G401 (cell line): ENCODE data around the gene RB1. TPM values are rescaled to one million over a fixed set of nuclear protein-coding genes. Genes with fewer than 3 reads are reported as not detected.

Experiments used
- DNase-seq: peaks from one replicate; pipeline ENCODE4 v3.0.0-alpha.2; 2015; ENCODE audit warnings: low spot score
- in situ Hi-C: cut with HindIII; loops from 2 replicates; pipeline ENCODE4 v1.10.0; 2016; ENCODE audit warnings: low sequenced_read_pairs, mixed read lengths
- total RNA-seq: library from RNA; depleted of rRNA; stranded (reverse); fragments of >200 nt; shearing (Covaris generic); gene quantifications from 2 replicates; pipeline ENCODE4 v1.2.3, GENCODE V29; 2014; rRNA removed

Gene RB1
- total RNA-seq = 17.5 and 24.8 TPM in 2 replicates

DNA sequence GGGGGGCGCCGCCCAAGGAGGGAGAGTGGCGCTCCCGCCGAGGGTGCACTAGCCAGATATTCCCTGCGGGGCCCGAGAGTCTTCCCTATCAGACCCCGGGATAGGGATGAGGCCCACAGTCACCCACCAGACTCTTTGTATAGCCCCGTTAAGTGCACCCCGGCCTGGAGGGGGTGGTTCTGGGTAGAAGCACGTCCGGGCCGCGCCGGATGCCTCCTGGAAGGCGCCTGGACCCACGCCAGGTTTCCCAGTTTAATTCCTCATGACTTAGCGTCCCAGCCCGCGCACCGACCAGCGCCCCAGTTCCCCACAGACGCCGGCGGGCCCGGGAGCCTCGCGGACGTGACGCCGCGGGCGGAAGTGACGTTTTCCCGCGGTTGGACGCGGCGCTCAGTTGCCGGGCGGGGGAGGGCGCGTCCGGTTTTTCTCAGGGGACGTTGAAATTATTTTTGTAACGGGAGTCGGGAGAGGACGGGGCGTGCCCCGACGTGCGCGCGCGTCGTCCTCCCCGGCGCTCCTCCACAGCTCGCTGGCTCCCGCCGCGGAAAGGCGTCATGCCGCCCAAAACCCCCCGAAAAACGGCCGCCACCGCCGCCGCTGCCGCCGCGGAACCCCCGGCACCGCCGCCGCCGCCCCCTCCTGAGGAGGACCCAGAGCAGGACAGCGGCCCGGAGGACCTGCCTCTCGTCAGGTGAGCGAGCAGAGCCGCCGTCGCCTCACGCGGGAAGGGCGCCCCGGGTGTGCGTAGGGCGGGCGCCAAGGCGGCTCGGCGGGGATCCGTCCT is at the start of gene RB1:
Gene RB1, plus strand, starts transcription at position 393 of the 784 bp plus-strand sequence. Its CDS starts 162 bp downstream, at position 555.
- DNase-seq = peak; percentile 84
- in situ Hi-C loops = no loop called here

DNA sequence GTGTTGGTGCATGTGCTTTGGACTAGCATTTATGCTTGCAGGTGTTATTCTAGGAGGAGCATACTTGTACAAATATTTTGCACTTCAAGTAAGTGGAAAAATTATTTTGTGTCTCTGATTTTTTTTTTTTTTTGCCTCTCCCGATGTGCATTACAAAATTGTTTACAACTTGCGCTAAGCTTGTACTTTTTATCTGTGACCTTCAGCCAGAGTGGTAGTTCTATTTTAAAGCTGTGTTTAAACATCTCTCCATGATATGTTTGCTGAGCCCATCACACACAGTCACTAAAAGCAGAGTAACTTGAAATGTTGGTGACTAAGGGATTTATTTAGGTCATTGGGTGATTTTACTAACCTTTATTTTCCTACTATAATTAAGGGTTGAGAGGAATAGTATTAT is 49.7 kb upstream of the RB1 start:
- DNase-seq = no peak
- in situ Hi-C loops = no loop called here

DNA sequence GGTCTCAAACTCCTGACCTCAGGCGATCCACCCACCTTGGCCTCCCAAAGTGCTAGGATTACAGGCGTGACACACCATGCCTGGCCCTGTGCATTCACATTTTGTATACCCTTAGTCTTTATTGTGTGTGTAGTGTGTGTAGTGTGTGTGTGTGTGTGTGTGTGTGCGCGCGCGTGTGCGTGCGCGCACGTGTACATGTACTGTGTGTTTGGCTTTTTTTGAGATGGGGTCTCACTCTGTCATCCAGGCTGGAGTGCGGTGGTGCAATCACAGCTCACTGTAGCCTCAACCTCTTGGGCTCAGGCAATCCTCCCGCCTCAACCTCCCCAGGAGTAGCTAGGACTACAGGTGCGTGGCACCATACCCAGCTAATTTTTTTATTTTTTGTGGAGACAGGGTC is 48.5 kb upstream of the RB1 start:
- no peak for DNase-seq
- in situ Hi-C loops = no loop called here

DNA sequence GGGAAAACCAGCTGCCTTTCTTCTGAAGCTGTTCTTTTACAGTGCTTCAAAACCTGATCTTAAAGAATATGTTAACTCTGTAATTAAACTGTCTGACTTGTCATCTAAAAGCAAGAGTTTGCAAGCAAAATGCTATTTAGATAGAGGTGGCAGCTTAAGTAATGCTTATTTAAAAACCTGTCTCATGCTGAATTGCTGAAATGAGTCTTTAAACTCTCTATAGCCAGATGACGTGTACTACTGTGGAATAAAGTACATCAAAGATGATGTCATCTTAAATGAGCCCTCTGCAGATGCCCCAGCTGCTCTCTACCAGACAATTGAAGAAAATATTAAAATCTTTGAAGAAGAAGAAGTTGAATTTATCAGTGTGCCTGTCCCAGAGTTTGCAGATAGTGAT is 47.6 kb upstream of the RB1 start:
- no peak for DNase-seq
- in situ Hi-C loops = no loop called here

DNA sequence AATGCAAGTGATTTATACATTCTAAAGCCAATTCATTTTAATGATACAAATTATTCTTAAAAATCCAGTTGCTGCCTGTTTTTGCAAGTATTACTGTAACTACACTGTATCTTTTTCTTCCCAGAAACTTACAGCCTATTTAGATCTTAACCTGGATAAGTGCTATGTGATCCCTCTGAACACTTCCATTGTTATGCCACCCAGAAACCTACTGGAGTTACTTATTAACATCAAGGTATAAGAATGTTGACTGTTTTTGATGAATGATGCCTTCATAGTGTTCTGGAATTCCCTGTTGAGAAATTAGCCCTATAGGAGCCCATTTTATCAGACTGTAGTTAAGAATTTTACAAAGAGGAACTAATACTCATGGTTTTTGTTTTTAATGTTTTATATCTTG is 45.5 kb upstream of the RB1 start:
- no peak for DNase-seq
- in situ Hi-C loops = no loop called here

DNA sequence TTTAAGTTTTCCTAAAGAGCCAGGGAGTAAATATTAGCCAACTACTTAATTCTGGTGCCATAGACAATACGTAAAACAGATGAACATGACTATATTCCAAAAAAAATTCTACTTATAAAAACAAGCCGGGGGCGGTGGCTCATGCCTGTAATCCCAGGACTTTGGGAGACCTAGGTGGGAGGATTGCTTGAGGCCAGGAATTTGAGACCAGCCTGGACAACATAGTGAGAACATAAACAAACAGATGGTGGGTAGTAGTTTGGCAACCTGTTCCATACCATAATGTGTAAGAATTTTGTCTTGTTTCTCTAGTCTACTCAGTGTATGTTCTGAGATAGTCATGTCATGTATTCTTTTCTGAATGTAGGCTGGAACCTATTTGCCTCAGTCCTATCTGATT is 45.1 kb upstream of the RB1 start:
- no peak for DNase-seq
- in situ Hi-C loops = no loop called here

DNA sequence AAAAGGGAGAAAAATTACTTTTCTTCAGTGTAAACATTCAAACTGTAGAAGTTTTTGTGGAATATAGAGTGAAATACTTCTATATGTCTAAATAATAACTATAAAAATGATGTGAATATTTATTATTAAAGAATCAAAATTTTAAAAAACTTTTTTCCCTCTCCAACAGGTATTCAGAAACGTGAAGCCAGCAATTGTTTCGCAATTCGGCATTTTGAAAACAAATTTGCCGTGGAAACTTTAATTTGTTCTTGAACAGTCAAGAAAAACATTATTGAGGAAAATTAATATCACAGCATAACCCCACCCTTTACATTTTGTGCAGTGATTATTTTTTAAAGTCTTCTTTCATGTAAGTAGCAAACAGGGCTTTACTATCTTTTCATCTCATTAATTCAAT is 42.6 kb upstream of the RB1 start:
- in situ Hi-C loops = no loop called here
- DNase-seq = no peak

DNA sequence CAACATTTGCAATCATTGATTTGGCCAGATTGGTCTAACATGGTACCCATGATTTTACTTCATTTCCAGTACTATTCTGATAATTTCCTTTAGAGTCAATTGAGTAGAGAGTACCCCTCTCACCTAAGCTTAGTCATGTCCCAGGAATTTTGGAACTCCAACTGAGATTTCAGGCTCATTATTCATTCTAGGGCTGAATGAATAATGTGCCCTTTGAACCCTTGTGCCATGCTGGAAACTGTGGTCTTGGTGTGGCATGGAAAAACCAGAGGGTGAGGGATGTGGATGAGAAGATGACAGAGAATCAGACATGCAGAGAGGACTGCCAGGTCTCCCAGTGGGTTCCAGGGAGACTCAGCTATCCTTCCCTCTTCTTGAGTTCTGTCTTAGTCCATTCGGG is 40.4 kb upstream of the RB1 start:
- no peak for DNase-seq
- in situ Hi-C loops = no loop called here

DNA sequence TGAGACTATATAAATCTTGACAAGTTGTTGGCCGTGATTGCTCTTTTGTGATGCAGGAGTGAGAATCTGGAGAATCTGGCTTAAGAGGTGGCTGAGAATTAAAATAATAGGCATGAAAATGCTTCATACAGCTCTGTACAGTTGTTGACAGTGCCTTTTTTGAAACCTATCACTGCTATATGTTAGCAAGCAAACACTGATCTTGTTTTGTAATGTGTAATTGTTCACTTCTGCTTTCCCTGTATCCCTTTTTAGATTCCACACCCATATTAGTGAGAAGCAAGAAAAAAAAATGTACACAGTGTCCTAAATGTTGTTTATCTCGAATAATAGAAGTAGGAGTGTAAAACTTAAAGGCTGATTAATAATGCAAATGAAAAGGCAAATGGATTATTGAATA is 39.5 kb upstream of the RB1 start:
- no peak for DNase-seq
- in situ Hi-C loops = no loop called here

DNA sequence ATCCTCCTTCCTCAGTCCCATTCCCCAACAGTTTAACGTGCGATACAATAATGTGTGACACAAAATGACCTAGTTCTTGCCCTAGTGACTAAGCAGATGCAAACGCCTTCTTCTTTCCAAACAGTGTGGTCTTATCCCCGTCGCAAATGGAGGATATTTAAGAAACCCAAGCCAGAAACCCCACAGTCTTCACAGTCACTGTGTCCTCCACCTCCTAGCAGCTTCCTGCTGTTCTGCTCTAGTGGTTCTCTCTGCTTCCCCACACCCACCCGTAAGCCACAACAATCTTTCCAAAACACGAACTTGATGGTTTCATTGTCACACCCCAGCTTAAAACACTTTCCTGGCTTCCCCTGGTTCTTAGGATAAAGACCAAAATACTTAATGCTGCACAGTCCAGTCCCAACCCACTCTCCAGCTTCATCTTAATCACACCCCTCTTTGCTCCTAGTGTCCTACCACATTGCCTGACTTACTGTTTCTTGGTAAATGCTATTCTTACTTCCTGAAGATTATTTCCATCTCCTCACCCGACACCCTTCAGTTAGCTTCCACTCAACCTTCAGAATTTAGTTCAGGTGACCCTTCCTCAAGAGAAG is 38.2 kb upstream of the RB1 start:
- in situ Hi-C loops = no loop called here
- DNase-seq = no peak

DNA sequence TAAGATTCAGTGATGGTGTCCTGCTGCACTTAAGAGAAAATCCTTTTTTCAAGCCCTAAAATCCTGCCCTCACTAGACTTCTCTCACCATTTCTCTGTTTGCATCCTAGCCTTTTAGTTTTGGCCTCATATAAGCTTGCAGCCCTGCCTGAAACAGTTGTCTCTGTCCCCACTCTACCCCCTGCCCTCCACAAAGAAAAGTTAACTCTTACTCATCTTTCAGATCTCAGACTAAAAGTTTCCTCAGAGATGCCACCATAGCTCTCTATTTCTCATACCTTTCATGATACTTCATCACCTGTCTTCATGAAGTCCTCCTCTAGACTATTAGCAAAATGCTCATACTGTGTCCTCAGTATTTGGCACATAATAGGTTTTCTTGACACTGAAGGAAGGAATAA is 37.4 kb upstream of the RB1 start:
- no peak for DNase-seq
- in situ Hi-C loops = no loop called here

DNA sequence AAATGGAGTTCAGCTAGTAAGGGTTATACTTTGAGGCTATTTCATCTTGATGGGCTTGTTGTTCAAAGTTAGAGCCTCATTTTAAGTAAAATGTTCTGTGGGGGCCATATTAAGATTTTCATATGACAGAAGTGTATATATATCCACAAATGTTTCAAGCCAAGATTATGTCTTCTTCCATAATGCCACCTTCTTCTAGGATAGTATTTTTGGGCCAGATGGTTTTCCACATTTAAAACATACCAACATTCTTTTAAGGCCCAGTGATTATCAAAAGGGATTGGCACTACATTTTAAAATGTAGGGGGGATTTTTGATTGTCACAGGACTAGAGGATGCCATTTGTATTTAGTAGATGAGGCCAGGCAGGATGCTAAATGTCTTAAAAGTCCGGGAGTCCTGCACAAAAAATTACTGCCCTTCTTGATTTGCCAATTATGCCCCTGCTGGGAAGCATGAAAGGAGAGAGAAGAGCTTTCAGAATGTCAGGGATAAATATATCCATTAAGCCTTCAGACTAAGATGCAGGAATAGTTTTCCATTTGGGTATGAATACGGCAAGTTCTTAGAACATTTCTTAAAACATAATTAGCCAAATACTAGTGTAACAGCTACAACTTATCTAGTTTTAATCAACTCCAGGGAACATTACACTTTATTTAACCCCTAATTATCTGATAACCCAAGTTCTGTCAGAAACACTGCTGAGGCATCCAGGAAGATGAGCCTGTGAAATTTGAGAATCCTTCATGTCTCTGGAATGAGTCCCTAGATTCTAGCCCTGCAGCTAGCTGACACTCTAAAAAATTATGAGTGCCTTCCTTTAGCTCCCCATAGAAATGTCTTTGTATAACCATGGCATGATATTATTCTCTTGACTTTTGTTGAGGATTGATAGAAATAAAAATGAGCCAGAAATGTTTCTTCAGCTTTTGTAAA is 36.6 kb upstream of the RB1 start:
- no peak for DNase-seq
- in situ Hi-C loops = no loop called here

DNA sequence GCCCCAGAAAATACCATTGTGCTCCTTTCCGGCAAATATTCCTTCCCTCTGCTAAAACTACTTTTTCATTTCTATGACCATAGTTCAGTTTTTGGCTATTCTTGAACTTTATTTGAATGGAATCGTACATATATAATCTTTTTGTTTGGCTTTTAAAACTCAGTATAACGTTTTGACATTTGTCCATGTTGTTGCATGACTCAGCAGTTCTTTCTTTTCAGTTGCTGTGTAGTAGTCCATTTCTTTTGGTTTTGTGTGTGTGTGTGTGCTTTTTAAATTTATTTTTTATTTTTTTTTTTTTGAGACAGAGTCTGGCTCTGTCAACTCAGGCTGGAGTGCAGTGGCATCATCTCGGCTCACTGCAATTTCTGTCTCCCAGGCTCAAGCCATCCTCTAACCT is 35.5 kb upstream of the RB1 start:
- in situ Hi-C loops = no loop called here

DNA sequence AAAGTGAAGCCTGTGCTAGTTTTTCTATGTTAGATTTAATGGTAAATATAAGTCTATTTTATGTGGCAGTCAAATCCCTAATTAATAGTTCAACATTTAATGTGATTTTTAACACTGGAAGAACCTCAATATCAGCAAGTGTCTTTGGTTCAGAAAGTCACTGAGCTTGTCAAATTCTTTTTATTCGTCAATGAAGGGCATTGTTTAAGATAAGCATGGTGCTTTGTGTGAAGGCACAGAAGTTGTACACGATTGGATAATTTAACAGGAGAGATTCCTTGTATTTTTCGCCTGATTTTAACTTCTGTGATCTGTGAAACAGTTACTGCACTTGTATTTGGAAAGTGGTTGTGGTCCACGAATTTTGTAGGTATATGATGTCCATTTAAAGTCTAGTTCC is 30.2 kb upstream of the RB1 start:
- in situ Hi-C loops = no loop called here
- DNase-seq = no peak

More for the DNA sequence above, 35.5 kb upstream of the RB1 start:
- no peak for DNase-seq

DNA sequence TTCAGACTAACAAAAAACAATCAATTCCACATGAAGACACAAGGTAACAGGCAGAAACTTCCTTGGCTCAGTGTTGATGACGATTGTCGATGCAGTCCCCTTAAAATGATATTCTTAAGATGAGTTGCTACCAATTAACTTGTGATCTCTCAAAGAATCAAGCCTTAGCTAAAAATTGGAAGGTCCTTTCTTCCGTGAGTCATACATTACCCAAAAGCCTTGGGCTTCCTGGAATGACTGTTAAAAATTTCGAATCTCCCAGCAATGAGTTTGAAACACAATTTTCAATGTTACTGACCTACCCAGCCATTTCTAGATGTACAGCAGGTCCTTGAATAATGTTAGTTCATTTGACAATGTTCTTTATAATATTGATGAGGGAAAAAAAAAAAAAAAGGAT is 28.0 kb upstream of the RB1 start:
- no peak for DNase-seq
- in situ Hi-C loops = no loop called here

DNA sequence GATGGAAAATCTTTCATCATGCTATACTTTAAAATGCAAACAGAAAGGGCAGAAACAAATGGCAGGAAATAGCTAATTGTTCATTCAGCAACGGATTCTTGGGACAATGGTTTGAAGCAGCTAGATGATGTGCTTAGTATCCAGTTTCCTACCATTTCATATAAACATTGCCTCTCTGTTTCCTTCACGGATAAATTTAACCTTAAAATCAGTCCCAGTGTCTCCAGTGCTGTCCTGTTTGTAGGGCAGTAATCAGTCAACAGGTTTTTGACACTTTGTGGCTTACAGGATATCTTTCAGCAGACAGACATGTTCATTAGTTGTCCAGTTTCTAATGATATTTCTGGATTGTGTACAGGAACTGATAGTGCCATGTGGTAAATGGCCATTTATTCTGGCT is 24.7 kb upstream of the RB1 start:
- no peak for DNase-seq
- in situ Hi-C loops = no loop called here

DNA sequence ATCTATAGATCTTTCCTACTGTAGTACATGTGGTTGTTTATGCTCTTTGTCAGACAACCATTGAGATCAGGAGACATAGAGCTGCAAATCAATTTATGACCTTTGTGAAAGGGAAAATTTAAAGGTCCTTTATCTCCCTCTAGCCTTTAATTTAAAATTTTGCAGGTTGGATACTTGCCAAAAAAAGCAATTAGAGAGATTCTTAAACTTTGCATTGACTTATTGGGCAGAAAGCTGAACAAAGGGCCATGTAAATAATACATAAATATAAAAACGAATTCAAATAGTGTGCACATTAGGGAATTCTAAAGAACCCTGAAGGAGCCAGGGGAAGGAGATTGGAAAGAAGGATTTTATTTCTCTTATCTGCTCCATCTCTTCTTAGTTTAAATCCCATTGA is 22.0 kb upstream of the RB1 start:
- in situ Hi-C loops = no loop called here

DNA sequence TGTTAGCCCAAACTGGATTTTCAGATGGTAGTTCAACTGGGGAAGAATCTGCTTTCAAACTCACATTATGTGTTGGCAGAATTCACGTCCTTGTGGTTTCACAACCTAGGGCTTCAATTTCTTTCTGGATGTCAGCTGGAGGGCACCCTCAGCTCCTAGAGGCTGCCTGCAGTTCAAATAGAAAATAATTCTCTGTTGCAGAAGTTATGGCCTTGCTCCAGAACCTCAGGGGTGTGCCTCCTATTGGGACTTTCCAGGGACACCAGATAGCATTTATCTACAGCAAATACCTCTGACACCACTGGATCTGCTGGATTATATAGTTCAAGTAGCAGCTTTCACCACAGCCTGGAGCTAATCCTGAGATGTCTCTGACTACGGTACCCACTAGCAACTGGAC is 11.8 kb upstream of the RB1 start:
- in situ Hi-C loops = no loop called here
- DNase-seq = no peak

More for the DNA sequence above, 22.0 kb upstream of the RB1 start:
- no peak for DNase-seq

DNA sequence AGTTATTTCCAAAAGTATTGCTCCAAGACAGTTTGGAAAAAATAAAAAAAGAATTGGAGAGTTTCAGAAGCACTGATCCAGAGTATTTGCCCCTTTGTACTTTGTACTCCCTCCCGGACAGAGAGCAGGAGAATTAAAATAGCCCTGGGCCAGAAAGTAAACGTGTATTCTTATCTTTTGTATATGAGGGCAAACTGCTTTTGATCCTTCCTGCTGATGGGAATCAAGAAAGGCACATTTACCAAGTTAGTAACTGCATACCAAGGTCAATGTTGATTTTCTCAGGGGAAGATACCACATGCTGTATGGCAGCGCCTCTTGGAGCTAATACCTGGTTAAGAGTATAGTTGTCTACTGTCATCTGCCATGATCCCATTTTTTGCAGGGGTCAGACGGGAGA is 10.9 kb upstream of the RB1 start:
- no peak for DNase-seq
- in situ Hi-C loops = no loop called here

DNA sequence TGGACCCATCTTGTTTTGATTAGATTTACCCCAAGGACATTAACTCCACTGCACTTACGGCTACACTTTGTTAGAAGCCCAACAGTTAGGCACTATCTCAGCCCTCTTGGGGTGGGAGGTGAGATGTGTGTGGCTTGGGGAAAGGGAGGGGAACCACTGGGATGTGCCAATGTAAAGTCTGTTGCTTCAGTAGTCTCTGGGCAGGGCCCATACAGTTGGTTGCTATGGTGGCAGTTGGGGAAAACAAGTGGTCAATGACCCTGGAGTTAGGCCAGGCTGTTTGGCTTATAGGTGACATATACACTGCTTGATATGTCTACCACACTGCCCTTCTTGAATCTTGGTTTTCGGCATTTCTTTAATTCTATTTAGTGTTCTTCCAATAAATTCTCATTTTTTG is 8.9 kb upstream of the RB1 start:
- in situ Hi-C loops = no loop called here
- DNase-seq = no peak
